Sigmoid colon (tissue), 3 donors: ENCODE data around the gene SEC23A.

ENCODE experiments used
- POLR2A ChIP-seq, 2 donors: fragments of 450-650 bp; IDR thresholded peaks; one replicate each; pipeline ENCODE4 v1.6.1; 2016; ENCODE audit warnings: antibody characterized with exemption in 2 of 2, mild to moderate bottlenecking in 2 of 2, moderate library complexity in 2 of 2
- TF ChIP-seq, protein P1 (sequence below), 4 experiments: fragments of 450-650 bp in 3 of 4; fragments of 200-600 bp in 1 of 4; IDR thresholded peaks; one replicate each; pipeline ENCODE4 v1.5.1; 2016 to 2019; ENCODE audit warnings: antibody characterized with exemption in 4 of 4, mild to moderate bottlenecking in 3 of 4, moderate library complexity in 2 of 4

DNA sequence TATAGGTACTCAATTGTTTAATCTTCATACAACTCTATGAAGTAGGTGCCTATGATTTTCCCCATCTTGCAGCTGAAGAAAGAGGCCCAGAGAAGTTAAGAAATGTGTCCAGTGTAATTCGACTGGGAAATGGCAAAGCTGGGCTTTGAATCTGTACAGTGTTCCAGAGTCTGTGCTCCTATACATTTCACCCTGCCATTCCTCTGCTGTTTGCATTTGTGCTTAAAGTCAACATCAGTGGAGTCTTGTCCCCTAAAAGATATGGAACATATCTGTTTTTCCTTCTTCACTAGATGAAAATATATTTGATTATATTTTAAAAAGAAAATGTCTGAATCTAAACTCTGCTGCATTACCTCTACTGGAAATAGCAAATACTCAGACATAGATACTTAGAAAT, 88.6 kb downstream of the SEC23A start:
- TF ChIP-seq, protein P1, sequence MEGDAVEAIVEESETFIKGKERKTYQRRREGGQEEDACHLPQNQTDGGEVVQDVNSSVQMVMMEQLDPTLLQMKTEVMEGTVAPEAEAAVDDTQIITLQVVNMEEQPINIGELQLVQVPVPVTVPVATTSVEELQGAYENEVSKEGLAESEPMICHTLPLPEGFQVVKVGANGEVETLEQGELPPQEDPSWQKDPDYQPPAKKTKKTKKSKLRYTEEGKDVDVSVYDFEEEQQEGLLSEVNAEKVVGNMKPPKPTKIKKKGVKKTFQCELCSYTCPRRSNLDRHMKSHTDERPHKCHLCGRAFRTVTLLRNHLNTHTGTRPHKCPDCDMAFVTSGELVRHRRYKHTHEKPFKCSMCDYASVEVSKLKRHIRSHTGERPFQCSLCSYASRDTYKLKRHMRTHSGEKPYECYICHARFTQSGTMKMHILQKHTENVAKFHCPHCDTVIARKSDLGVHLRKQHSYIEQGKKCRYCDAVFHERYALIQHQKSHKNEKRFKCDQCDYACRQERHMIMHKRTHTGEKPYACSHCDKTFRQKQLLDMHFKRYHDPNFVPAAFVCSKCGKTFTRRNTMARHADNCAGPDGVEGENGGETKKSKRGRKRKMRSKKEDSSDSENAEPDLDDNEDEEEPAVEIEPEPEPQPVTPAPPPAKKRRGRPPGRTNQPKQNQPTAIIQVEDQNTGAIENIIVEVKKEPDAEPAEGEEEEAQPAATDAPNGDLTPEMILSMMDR (IDR thresholded peaks at IDR 0.05) = no peak
- TF ChIP-seq POLR2A (IDR thresholded peaks at IDR 0.05) = no peak
